ENCODE results near the gene PPP1CC.

DNA sequence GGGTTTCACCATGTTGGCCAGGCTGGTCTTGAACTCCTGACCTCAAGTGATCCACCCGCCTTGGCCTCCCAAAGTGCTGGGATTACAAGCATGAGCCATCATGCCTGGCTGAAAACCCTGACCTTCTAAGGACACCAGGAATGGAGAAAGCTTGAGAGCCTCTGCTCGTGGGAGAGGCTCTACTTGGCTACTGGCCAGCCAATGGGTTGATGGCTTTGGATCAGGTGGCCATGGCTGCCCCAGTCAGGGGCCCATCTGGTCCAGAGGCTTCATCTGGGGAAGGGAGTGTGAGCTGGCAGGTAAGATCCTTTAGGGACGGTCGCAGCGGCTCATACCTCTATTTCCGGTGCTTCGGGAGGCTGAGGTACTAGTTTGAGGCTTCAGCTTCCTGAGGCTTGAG, 42.5 kb upstream of the PPP1CC start:
- TF ChIP-seq CTCF (IDR thresholded peaks at IDR 0.05): no peak
- TF ChIP-seq POLR2A (IDR thresholded peaks at IDR 0.05): no peak

Measured in body of pancreas (tissue), 4 donors.